ENCODE data around the gene MALT1.
A peak's percentile ranks its signal among the peaks of the same experiment; 100 is the strongest.
"Not testable (repeated sequence)": the region's sequence is repeated elsewhere in the genome, so short reads cannot be mapped to it uniquely, and the experiment has no call there.

The MALT1 gene, protein sequence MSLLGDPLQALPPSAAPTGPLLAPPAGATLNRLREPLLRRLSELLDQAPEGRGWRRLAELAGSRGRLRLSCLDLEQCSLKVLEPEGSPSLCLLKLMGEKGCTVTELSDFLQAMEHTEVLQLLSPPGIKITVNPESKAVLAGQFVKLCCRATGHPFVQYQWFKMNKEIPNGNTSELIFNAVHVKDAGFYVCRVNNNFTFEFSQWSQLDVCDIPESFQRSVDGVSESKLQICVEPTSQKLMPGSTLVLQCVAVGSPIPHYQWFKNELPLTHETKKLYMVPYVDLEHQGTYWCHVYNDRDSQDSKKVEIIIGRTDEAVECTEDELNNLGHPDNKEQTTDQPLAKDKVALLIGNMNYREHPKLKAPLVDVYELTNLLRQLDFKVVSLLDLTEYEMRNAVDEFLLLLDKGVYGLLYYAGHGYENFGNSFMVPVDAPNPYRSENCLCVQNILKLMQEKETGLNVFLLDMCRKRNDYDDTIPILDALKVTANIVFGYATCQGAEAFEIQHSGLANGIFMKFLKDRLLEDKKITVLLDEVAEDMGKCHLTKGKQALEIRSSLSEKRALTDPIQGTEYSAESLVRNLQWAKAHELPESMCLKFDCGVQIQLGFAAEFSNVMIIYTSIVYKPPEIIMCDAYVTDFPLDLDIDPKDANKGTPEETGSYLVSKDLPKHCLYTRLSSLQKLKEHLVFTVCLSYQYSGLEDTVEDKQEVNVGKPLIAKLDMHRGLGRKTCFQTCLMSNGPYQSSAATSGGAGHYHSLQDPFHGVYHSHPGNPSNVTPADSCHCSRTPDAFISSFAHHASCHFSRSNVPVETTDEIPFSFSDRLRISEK

GRCh38 chr18:58671111-58671631 is at the start of gene MALT1:
Gene MALT1 (plus strand): TSS chr18:58671465. CDS start chr18:58671644, 179 bp downstream.
- DNase-seq (ENCODE audit: low read depth in 1 of 2, low spot score in 1 of 2), result peak; percentile 96 to 97

GRCh38 chr18:58624011-58624410 is 47.3 kb upstream of the MALT1 start:
- no peak for DNase-seq (ENCODE audit: low read depth in 1 of 2, low spot score in 1 of 2)

DNA sequence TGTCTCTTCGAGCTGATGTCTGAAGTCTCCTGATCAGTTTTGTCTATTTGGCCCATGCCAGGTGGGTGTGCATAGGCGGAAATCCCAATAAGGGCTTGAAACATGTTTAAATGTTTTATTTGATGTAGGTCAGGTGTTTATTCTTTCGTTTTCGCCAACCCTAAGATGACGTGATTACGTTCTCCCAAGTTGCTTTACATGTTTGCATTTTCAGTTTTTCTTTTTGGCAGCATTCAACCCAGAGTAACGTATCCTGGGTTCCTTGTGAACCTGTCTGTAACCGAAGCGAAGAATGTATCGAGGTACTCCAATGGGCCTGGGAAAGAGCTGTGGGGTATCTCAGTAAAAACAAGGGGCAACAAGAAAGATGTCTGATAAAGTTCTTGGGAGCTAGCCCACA is 45.4 kb upstream of the MALT1 start:
- no peak for DNase-seq (ENCODE audit: low read depth in 1 of 2, low spot score in 1 of 2)

DNA sequence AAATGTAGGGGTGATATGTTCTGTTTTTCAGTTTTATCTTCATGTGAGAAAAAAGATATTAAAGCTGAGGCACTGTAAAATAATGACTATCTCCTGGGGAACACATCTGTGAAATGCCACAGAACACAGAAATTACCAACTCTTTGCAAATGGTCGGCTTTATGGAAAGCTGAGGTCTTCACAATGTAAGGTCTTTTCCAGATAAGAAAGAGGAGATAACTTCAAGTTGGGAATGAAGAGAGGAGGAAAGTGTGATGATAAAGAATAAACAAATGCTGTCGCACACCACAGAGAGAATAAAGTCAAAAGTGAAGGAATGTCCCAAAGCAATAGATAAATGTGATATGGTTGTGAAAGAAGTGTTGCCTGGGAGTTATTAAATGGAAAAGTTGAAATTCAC is 41.2 kb upstream of the MALT1 start:
- no peak for DNase-seq (ENCODE audit: low read depth in 1 of 2, low spot score in 1 of 2)

- DNase-seq (ENCODE audit: low read depth in 1 of 2, low spot score in 1 of 2), result no peak
Observed at GRCh38 chr18:58631301-58631700, 40.0 kb upstream of the MALT1 start.

DNA sequence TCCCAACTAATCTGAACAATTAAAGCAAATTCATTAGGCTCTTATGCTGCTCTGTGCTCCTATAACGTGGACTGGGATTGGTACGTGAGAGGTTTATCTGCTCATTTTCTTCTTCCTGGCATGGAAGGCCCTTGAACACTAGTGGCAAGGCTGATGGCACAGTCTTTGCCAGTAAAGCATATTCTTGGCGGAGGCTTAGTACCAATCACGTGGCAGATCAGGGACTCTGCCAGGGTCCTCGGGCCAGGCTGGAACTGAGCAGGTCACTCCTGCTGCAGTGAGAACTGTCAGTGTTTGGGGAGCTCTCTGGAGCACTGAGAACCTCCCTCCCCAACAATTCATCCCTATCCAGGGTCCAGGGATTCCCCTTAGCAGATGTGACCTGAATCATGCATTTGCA is 38.7 kb upstream of the MALT1 start:
- no peak for DNase-seq (ENCODE audit: low read depth in 1 of 2, low spot score in 1 of 2)

GRCh38 chr18:58633874-58634273 is 37.4 kb upstream of the MALT1 start:
- no peak for DNase-seq (ENCODE audit: low read depth in 1 of 2, low spot score in 1 of 2)

DNA sequence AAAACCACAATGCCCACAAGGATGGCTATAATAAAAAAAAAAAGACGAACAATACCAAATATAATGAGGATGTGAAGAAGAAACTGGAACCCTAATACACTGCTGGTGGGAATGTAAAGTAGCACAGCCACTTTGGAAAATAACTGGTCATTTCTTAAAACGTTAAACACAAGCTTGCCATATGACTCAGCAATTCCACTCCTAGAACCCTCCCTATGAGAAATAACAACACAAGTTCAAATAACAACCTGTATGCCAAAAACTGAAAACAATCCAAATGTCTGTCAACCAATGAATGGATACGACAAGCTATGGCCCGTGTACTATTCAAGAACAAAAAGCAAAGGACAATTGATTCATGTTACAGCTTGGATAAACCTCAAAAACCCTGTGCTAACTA is 35.4 kb upstream of the MALT1 start:
- no peak for DNase-seq (ENCODE audit: low read depth in 1 of 2, low spot score in 1 of 2)

- DNase-seq (ENCODE audit: low read depth in 1 of 2, low spot score in 1 of 2), result no peak
Observed at GRCh38 chr18:58637197-58637596, 34.1 kb upstream of the MALT1 start.

DNA sequence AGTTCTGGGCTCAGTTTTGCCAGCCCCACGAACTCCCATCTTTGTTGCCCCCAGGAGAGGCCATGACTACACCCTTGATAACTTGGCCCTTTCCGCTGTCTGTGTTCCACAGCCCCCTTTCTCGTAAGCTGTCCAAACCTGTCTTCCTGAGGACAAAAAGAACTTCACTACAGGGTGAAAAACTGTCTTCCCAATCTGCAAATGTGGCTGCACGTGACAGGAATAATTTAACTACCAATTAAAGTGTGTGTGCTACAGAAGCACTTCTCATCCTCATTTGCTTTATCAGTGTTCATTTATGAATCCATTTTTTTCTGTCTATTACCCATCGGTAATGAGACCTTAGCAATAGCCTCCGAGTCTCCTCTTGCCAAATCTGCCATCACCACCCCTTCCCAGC is 33.3 kb upstream of the MALT1 start:
- DNase-seq (ENCODE audit: low read depth in 1 of 2, low spot score in 1 of 2), result no peak

DNA sequence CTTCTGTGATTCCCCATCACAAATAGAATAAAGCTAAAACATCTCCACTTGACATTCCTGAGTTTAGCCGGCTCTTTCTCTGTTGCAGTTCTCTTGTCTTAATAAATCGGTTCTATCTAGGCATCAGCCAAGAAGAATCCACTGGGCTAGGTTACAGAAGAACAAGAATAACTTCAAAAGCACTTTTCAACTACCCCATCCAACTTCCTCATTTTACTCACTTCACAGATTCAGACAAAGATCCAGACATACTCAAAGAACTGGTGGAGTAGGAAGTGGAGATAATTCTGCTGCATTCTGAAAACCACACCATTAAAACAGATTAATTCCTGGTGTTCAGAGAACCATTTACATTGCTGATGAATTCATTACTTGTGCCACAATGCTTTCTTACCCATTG is 32.8 kb upstream of the MALT1 start:
- DNase-seq (ENCODE audit: low read depth in 1 of 2, low spot score in 1 of 2), result no peak

- DNase-seq (ENCODE audit: low read depth in 1 of 2, low spot score in 1 of 2), result no peak
Observed at GRCh38 chr18:58639237-58639636, 32.0 kb upstream of the MALT1 start.

DNA sequence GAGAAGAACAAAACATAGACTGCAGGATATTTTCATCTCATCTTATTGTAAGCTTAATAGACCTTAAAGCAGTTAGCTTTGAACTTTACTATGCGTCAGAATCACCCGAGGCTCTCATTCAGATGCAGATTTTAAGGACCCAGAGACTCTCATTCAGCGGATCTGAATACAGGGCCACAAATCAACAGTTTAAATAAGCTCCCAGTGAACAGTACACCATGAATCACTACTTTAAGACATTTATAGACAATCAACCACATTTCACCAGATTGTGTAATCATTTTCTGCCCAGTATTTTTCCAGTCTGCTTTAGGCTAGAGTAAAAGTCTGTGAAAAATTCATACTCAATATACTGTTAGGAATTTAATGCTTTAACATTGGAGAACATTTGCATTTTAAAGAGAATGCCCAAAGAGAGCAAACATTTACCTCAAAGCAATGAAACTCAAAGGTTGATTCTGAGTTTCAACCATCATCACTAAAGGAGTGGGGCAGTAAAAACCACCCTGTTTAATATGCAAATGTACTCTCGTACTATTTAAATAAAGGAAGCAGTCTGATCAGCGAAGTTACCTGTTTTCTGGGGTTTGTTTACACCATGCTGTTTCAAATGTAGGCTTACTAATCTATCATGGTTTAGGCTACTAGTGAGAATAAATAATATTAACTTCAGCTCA is 31.4 kb upstream of the MALT1 start:
- no peak for DNase-seq (ENCODE audit: low read depth in 1 of 2, low spot score in 1 of 2)

DNA sequence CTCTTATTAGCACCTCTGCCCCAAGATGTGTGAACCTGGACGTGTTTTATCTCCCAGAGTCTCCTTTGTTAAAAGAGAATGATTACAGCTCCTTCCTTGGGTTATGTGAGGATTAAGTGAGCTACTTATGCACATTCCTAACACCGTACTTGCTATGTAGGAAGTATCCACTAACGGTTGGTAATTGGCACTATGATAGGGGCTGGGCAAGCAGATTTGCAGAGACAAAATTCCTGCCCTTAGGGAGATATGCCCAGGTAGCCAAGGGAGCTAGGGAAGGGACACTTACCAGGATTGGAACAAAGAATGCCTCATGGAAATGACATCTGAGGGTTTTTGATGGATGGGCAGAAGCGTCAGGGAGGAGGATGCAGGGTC is 30.8 kb upstream of the MALT1 start:
- no peak for DNase-seq (ENCODE audit: low read depth in 1 of 2, low spot score in 1 of 2)

- no peak for DNase-seq (ENCODE audit: low read depth in 1 of 2, low spot score in 1 of 2)
Observed at GRCh38 chr18:58640891-58641610, 30.2 kb upstream of the MALT1 start.

DNA sequence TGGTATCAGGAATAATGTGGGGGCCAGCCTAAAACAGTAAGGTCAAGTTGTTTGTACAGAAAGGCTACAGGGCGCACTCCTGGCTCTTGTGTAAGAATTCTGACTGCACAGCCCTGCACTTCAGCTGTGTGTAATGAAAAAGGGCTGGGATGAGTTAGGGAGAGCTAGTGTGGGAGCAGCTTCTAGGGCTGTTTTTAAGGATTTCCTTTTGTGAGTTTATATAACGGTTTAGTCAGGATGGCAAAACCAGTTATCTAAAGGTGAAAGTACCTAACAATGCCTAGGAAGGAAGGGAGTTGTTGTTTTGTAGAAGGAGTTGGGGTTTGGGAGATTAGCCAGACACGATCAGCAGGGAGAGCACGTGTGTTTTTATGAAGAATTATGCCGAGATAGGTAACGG is 27.7 kb upstream of the MALT1 start:
- DNase-seq (ENCODE audit: low read depth in 1 of 2, low spot score in 1 of 2), result not testable (repeated sequence)

DNA sequence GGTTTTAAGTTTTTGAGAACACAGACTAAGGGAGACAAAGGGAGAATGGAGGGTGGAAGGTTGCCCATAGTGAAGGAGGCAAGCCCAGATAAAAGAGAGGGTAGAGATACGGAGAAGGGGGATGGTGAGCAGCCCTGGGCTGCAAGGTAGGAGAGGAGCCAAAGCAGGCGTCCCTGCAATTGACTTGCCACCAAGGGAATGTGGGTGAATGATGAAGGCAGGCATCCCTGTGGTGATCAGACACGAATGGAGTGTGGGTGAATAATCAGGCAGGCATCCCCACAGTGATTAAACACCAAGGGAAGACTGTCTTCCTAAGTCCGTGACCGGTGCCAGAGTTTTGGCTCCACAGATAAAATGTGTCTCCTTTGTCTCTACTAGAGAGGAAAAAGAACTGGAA is 25.9 kb upstream of the MALT1 start:
- no peak for DNase-seq (ENCODE audit: low read depth in 1 of 2, low spot score in 1 of 2)

DNA sequence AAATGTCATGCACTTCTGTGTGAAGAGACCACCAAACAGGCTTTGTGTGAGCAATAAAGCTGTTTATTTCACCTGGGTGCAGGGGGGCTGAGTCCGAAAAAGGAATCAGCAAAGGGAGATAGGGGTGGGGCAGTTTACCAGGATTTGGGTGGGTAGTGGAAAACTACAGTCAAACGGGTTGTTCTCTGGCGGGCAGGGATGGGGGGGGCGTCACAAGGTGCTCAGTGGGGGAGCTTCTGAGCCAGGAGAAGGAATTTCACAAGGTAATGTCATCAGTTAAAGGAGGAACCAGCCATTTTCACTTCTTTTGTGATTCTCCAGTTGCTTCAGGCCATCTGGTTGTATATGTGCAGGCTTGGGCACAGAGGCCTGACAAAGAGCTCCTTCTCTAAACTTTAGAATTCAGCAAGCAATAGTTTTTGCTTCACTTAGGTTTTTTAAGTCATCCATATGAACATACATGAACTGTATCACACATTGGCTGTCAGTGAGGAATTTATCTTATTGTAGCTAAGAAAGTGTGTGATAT is 24.9 kb upstream of the MALT1 start:
- DNase-seq (ENCODE audit: low read depth in 1 of 2, low spot score in 1 of 2), result no peak

DNA sequence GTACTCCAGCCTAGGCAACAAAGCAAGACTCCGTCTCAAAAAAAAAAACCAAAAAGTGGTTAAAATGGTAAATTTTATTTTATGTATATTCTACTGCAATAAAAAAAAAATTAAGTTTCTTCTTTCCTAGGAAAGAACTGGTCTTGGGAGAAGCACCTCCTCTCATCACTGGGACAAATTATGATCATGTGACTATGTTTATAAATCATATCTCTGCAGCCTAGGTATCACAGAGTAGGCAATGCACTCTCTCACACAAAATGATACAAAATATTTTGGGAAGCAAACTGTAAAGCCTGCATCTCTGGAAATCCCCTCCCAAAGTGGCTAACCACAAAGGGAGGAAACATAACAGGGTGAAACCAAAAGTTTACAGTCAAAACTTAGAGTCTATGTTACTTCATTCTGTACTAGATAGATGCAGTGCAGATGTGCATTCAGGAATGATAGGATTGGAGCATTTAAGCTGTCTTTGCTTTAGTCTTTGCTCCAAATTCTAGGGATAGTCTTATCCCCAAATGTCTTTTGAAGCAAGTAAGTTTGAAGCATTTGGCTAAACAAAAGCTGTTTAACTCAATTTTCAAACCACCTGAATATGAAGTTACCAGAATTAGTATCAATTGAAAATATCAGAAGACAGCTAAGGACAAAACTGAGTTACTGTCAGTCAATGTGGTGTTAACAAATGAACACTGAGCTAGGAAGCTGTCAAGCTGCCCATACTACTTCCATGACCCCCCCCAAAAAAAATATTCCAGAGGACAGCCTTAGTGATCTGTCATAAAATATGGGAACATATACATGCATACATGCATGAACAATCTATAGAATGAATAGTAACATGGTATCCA is 21.1 kb upstream of the MALT1 start:
- DNase-seq (ENCODE audit: low read depth in 1 of 2, low spot score in 1 of 2), result no peak

DNA sequence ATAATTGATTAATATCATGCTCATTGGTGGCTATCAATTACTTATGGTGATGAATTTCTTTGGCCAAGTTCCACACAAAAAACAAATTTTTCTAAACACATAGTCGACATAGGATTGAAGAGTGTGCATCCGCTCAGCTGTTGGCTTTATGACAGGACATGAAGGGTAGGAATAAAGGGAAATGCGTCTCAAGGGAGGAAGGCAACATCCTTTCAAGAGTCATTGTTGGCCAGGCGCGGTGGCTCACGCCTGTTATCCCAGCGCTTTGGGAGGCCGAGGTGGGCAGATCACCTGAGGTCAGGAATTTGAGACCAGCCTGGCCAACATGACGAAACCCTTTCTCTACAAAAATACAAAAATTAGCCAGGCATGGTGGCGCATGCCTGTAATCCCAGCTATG is 20.4 kb upstream of the MALT1 start:
- not testable (repeated sequence) for DNase-seq (ENCODE audit: low read depth in 1 of 2, low spot score in 1 of 2)
